ENCODE results near the gene WNT3A.

DNA sequence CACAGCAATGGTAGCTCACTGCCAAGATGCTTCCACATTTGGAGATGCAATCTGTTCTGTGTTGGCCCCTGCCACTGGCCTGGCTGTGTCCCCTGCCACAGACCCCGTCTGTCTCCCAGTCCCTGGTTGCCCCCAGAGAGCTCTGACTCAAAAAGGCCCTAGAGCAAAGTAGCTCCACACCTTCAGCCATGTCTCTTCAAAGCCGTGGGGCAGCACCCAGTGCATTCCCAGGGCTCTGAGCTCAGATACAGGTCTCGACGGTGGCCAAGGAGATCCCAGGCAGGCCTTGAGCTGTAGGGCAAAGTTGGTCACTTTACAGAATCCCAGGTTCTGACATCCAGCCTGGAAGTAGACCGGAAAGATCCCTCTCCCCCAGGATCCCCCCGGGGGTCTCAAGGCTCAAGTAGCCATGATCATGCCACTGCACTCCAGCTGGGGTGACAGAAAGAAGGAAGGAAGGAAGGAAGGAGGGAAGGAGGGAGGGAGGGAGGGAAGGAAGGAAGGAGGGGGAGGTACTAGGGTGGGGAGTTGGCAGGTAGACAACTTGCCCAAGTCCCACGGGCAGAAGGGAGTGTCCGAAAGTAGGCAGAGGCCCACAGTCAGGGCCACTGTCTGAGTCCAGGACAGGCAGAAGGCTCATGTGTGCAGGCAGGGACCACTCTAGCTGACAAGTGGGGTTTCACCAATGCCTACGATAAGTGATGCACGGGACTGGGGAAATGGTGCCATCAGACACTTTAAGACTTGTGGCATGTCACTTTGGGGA is 71.0 kb downstream of the WNT3A start:
- TF ChIP-seq POLR2A (IDR thresholded peaks at IDR 0.05; ENCODE audit: low read depth) (no peak), POLR2AphosphoS5 (IDR thresholded peaks at IDR 0.05) (no peak)
- TF ChIP-seq, protein P1, sequence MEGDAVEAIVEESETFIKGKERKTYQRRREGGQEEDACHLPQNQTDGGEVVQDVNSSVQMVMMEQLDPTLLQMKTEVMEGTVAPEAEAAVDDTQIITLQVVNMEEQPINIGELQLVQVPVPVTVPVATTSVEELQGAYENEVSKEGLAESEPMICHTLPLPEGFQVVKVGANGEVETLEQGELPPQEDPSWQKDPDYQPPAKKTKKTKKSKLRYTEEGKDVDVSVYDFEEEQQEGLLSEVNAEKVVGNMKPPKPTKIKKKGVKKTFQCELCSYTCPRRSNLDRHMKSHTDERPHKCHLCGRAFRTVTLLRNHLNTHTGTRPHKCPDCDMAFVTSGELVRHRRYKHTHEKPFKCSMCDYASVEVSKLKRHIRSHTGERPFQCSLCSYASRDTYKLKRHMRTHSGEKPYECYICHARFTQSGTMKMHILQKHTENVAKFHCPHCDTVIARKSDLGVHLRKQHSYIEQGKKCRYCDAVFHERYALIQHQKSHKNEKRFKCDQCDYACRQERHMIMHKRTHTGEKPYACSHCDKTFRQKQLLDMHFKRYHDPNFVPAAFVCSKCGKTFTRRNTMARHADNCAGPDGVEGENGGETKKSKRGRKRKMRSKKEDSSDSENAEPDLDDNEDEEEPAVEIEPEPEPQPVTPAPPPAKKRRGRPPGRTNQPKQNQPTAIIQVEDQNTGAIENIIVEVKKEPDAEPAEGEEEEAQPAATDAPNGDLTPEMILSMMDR (IDR thresholded peaks at IDR 0.05) = no peak
